ENCODE measurements around the gene LTBP3.

DNA sequence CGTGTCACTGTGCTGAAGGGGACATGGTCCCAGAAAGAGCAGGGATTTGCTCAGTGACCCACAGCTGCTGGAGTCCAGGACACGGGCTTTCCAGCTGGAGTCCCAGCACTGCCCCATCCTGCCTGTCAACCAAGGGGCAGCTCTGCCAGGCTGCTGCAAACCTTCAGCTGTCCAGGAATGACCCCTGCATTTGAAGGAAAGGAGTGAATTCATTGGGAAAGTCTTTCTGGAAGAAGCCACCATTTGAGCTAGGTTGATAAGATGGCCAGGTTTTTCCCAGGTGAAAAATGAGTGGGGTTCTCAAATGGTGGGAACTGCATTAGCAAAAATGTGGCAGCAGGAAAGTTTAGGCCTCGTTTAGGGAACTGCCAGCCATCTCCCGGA lies 28.1 kb upstream of the LTBP3 start:
- TF ChIP-seq CTCF (IDR thresholded peaks at IDR 0.05) (no peak), POLR2A (IDR thresholded peaks at IDR 0.05) (no peak)
